Esophagus squamous epithelium (tissue), 5 donors: ENCODE data around the gene TNFAIP3. TPM values are rescaled to one million over a fixed set of nuclear protein-coding genes. Genes with fewer than 3 reads are reported as not detected.

ENCODE experiments used
- DNase-seq: peaks from one replicate; lab custom pipeline; 2025; lab: John Stamatoyannopoulos, UW
- H3K27ac ChIP-seq, 4 donors: fragments of 200-600 bp; sonication (generic); one replicate each; pipeline ENCODE4 v1.5.1; 2016 to 2019; ENCODE audit warnings: mild to moderate bottlenecking in 1 of 4
- H3K27me3 ChIP-seq, 4 donors: fragments of 200-600 bp; sonication (generic); 1 replicate in 3 of 4; 2 replicates in 1 of 4; pipeline versions ENCODE4 v1.5.1 to v1.6.0; 2017 to 2021; ENCODE audit warnings: antibody characterized with exemption in 1 of 4
- H3K36me3 ChIP-seq, 3 donors: fragments of 200-600 bp; sonication (generic); one replicate each; pipeline ENCODE4 v1.5.1; 2016 to 2019
- H3K4me1 ChIP-seq, 3 donors: fragments of 200-600 bp; sonication (generic); one replicate each; pipeline ENCODE4 v1.5.1; 2017 to 2019
- H3K4me3 ChIP-seq, 4 donors: fragments of 200-600 bp; sonication (generic); 1 replicate in 3 of 4; 2 replicates in 1 of 4; pipeline ENCODE4 v1.5.1; 2016 to 2019; ENCODE audit warnings: mild to moderate bottlenecking in 2 of 4, moderate library complexity in 1 of 4
- H3K9me3 ChIP-seq, 3 donors: fragments of 200-600 bp; sonication (generic); one replicate each; pipeline ENCODE4 v1.5.1; 2016 to 2019
- POLR2A ChIP-seq, 4 donors: fragments of 450-650 bp; IDR thresholded peaks; one replicate each; pipeline ENCODE4 v1.6.1; 2017; ENCODE audit warnings: antibody characterized with exemption in 4 of 4, mild to moderate bottlenecking in 4 of 4, moderate library complexity in 3 of 4
- WGBS, 2 donors: methylation state at CpG; one replicate each; pipeline ENCODE4 v1.1.5; 2018; 5-methylcytosine and 5-hydroxymethylcytosine counted together
- intact Hi-C: fragments of 100-400 bp; cut with DNase I; formaldehyde crosslinking; loops from one replicate; pipeline ENCODE4 v1.15.0; 2022
- total RNA-seq, 4 donors: library from RNA; depleted of rRNA; stranded (reverse); fragments of >200 nt; gene quantifications; one replicate each; pipeline ENCODE4 v1.1.0, GENCODE V29; 2016
- TF ChIP-seq, protein P1 (sequence below), 6 experiments: fragments of 450-650 bp in 4 of 6; fragments of 200-600 bp in 2 of 6; sonication (generic) in 2 of 6; IDR thresholded peaks; one replicate each; pipeline ENCODE4 v1.5.1; 2016 to 2019; ENCODE audit warnings: antibody characterized with exemption in 6 of 6, mild to moderate bottlenecking in 4 of 6, moderate library complexity in 4 of 6
- donor health status: DM: yes; HTN: yes; CAD: no.

TNFAIP3 gene
- total RNA-seq, 4 donors from 2014 or later: 4.2 to 21.7 (median 7.7) TPM

DNA sequence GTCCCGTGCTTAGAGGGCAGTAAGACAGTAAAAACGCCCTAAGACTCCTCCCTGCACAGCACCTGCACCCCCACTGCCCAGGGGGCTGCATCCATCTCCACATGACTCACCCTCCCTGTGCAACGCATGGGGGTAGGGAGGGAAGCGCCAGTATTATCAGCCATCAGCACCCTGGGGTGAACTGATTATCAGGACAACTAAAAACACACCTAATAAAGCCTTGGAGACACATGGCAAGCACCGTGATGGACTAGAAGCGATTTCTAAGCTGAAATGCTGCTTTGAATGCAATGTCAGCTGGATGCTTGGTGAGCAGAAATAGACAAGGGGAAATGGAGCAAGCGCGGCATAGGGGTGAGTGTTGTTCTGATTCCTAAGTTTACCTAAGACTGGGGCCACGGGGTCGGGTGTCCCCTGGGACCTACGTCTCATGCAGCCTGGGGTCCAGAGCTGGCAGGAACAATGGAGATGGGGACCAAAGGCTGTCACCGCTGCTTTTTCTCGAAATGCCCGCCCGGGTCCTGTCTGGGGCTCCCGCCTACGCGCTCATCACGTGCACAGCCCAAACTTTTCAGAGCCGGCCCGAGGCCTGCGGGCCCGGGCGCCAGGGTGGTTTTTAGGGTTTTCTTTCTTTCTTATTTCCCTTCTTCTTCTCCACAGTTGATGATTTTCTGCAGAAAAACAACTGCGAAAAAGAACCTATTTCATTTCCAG, 702 bp upstream of the TNFAIP3 start:
- intact Hi-C loops: loop anchor here (5.0 kb wide), 2 partner anchors 59 to 159 kb away; no protein-coding TSS in a partner anchor
- Histone ChIP-seq H3K9me3 (no peaks in the 10 kb centered on the region), H3K27ac (peak overlapping the region; percentile 79 to 98 (median 92)), H3K27me3 (no peaks in the 10 kb centered on the region), H3K36me3 (no peaks in the 10 kb centered on the region), H3K4me3 (peak overlapping the region; percentile 63 to 96 (median 88)), H3K4me1 (peaks cover 14 to 67% (median 26%) of the 10 kb centered on the region in 3 donors)
- DNase-seq: no peak
- 2 to 6% methylated on average over 19 to 21 of the region's 25 CpGs for WGBS, 2 donors
- TF ChIP-seq, protein P1, sequence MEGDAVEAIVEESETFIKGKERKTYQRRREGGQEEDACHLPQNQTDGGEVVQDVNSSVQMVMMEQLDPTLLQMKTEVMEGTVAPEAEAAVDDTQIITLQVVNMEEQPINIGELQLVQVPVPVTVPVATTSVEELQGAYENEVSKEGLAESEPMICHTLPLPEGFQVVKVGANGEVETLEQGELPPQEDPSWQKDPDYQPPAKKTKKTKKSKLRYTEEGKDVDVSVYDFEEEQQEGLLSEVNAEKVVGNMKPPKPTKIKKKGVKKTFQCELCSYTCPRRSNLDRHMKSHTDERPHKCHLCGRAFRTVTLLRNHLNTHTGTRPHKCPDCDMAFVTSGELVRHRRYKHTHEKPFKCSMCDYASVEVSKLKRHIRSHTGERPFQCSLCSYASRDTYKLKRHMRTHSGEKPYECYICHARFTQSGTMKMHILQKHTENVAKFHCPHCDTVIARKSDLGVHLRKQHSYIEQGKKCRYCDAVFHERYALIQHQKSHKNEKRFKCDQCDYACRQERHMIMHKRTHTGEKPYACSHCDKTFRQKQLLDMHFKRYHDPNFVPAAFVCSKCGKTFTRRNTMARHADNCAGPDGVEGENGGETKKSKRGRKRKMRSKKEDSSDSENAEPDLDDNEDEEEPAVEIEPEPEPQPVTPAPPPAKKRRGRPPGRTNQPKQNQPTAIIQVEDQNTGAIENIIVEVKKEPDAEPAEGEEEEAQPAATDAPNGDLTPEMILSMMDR (IDR thresholded peaks at IDR 0.05): peak in 1 of 6 experiments; percentile 4
- no peak for TF ChIP-seq POLR2A (IDR thresholded peaks at IDR 0.05)

DNA sequence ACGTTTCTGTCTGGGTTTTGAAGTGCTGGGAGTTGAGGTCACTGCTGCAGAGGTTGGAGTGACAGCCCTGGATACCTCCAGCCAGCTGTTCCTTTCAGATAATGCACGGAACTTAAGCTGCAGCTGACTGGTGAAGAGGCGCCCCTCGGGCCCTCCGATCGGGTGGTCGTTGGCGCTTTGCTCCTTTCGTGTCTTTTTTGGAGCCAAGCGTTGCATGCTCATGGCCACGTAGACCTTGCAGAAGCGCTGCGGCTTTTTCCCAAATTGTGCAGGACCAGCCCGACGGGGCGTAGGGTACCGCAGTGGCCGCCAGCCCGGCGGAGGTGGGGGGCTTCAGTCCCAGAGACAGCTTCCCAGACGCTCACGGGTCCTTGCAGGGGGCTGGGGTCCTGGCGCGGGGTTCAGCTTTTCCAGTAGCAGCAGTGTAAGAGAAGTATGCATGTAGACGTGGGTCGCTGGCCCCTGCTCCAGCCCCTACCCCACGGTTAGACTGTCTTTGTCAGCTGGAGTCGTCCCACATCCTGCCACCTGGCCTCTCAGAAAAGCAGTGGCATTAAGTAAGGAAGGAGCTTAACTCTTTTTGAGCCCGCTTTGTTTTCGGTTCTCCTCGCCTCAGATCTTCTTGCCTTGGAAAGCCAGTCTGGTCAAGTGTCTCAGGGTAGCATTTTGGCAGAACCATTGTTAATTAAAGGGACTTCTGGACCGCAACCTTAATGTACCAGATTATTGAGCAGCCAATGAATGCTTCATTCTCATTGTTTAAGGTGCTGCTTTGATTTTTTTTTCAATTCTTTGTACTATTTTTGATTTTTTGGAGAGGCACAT, 838 bp downstream of the TNFAIP3 start:
- H3K4me3 ChIP-seq: peak overlapping the region; percentile 63 to 96 (median 88)
- H3K4me1 ChIP-seq: peaks cover 26 to 67% (median 40%) of the 10 kb centered on the region in 3 donors
- intact Hi-C loops: loop anchor here (5.0 kb wide), 2 partner anchors 61 to 161 kb away; no protein-coding TSS in a partner anchor
- 3 to 5% methylated on average over 8 to 13 of the region's 32 CpGs for WGBS, 2 donors
- no peak for DNase-seq
- H3K27me3 ChIP-seq: no peaks in the 10 kb centered on the region
- peak in 1 of 4 donors; percentile 56 for TF ChIP-seq POLR2A (IDR thresholded peaks at IDR 0.05)
- TF ChIP-seq, protein P1 (IDR thresholded peaks at IDR 0.05): no peak
- peak overlapping the region; percentile 92 to 98 (median 96) for H3K27ac ChIP-seq
- no peaks in the 10 kb centered on the region for H3K36me3 ChIP-seq
- H3K9me3 ChIP-seq: no peaks in the 10 kb centered on the region

DNA sequence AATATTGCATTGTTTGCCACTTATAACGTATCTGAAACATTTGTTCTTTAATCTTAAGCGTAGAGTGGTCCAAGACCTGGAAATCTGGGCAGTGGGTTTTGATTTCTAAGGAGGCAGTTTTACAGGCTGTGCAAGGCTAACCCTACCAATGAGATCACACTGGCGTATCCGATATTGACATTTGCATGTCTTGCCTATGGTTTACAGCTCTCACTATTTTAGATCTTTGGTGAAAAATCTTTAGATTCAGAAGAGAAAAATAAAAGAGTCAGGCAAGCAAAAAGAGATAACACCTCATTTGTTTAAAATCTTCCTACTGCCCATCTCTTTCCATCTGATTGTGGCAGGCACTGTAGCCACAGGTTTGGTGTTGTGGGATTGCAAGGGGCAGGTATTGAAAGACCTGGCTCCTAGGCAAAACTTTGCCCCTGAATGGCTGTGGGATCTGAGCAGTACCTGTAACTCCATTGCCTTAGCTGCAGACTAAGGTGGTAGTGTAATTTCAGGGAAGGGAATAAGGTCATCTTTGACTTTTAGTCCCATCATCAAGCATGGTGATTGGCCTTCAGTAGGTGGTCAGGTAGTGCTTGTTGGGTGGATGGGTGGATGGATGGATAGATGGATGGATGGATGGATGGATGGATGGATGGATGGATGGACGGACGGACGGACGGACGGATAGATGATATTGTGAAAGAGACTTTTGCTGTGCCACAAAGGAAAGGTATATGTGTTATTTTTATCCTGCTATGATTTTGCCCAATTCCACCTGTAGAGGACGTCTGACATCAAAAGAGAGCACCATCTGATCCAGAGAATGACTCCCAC, 1.9 kb downstream of the TNFAIP3 start:
- H3K27ac ChIP-seq: peak overlapping the region in 3 of 4 donors; percentile 83 to 96 (median 95)
- intact Hi-C loops: loop anchor here (5.0 kb wide), 2 partner anchors 62 to 162 kb away; no protein-coding TSS in a partner anchor

DNA sequence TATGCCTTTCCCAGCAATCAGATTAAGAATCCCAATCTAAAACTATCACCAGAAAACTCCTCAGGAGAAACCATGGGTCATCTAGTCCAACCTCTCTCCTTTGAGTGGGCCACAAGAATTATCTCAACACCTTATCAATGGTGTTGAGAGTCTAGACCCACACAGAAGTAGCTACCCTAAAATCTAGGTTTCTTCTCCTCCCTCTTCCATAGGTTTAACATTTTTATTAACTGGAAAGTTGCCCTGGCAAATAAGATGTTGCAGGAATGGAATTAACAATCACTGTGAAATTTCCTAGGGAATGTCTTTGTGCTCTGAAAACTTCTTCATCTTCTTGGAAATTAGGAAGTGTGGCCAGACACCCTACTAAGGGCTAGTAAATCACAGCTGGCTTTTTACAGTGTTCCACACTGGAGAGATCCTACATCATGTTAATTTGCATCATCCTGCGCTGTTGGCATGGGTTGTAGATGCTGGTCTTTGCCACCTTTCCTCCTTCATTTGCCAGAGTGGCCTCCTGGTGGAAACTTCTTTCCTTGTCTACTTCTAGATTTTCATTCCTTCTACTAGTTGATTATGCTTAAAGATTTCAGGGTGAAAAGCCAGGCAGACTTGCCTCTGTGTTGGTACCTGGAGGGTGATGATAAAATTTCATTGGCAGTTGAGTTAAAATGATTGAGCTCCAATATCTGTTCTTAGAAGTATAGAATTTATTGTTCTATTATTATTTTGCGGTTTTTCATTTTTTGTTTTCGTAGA, 2.7 kb downstream of the TNFAIP3 start:
- H3K27me3 ChIP-seq: no peaks in the 10 kb centered on the region
- no peaks in the 10 kb centered on the region for H3K9me3 ChIP-seq
- no peak for TF ChIP-seq POLR2A (IDR thresholded peaks at IDR 0.05)
- TF ChIP-seq, protein P1 (IDR thresholded peaks at IDR 0.05): no peak
- 66 to 78% methylated on average over 3 of the region's 3 CpGs for WGBS, 2 donors
- H3K4me1 ChIP-seq: peaks cover 40 to 79% (median 51%) of the 10 kb centered on the region in 3 donors
- H3K36me3 ChIP-seq: peaks cover 0 to 8% (median 0%) of the 10 kb centered on the region in 3 donors
- DNase-seq: no peak
- peak overlapping the region; percentile 57 to 96 (median 89) for H3K27ac ChIP-seq
- peak overlapping the region in 3 of 4 donors; percentile 26 to 96 (median 93) for H3K4me3 ChIP-seq
- intact Hi-C loops: loop anchor here (5.0 to 10.0 kb wide), 3 partner anchors 62 to 162 kb away; no protein-coding TSS in a partner anchor

More for the DNA sequence above, 1.9 kb downstream of the TNFAIP3 start:
- peaks cover 36 to 71% (median 46%) of the 10 kb centered on the region in 3 donors for H3K4me1 ChIP-seq
- H3K9me3 ChIP-seq: no peaks in the 10 kb centered on the region
- DNase-seq: no peak
- H3K4me3 ChIP-seq: peak overlapping the region; percentile 63 to 96 (median 88)
- no peaks in the 10 kb centered on the region for H3K36me3 ChIP-seq
- WGBS, 2 donors: 45 to 52% methylated on average over 10 of the region's 10 CpGs
- TF ChIP-seq, protein P1 (IDR thresholded peaks at IDR 0.05): peak in 2 of 6 experiments; percentile 31 to 43
- no peak for TF ChIP-seq POLR2A (IDR thresholded peaks at IDR 0.05)
- H3K27me3 ChIP-seq: no peaks in the 10 kb centered on the region
